ENCODE measurements around the gene ESPNL.

ESPNL gene

DNA sequence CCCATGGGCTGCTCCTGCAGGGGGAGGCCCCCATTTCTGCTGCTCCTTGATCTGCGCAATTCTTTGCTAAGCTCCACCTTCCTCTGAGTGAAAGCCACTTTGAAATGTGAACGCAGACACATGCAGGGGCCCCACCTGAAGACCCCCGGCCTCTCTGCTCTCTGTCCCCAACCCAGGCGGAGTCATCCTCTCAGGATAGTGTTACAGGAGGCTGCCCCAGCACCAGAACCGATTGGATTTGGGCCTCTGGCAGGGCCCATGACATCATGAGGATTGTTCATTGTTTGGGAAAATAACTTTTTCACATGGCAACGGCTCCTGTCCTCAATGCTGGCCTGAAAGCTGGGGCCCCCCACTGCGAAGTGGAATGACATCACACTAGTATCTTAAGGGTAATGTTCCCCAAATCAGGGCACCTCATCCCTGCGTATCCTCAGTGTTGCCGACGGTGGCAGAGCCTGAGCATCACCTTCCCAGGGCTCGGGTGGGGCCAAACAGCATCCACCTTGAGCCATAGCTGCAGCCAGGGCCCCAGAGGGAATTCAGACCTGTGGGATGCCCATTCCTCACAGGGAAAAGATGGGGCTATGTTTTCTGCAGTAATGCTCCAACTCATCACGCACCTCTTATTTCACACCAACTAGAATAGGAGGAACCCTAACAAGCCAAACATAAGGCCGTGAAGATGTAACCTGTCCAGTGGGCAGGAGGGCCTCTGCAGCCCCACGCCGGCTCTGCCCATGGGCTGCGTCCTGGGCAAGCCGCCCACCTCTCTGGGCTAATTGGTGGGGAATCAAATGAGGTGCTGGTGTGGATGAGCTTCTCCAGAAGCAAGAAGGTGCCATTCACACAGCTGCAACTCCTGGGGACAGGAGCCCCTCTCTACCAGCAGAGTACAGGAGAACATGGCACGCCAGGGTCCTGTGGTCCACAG, 55.9 kb downstream of the ESPNL start:
- DNase-seq (ENCODE audit: low spot score) = peak; percentile 39
- no peak for FAIRE-seq

- DNase-seq (ENCODE audit: low spot score) = no peak
- FAIRE-seq = no peak
Observed at GRCh38 chr2:238157506-238158017, 57.4 kb downstream of the ESPNL start.

DNA sequence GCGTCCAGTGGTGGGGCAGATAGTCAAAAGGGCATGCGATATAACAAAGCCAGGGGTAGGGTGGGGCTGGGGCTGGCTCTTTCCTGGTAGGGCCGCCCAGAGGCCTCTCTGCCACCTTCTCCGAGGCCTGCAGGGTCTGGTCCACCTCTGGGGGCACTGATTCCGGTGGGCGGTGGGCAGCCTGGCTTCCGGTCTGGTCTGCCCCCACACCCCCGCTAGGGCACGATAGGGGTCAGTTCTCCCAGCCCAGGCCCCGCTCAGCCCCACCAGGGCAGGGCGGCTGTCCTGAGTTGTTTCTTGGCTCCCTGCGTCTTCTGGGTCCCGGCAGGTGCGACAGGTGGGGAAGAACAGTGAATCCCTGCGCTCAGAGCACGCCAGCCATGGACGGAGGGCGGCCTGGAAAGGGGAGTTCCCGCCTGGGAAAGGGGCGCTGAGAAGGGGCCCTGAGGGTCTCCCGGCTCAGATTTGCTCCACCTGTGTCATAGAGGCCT, 57.9 kb downstream of the ESPNL start:
- FAIRE-seq = no peak
- no peak for DNase-seq (ENCODE audit: low spot score)

DNA sequence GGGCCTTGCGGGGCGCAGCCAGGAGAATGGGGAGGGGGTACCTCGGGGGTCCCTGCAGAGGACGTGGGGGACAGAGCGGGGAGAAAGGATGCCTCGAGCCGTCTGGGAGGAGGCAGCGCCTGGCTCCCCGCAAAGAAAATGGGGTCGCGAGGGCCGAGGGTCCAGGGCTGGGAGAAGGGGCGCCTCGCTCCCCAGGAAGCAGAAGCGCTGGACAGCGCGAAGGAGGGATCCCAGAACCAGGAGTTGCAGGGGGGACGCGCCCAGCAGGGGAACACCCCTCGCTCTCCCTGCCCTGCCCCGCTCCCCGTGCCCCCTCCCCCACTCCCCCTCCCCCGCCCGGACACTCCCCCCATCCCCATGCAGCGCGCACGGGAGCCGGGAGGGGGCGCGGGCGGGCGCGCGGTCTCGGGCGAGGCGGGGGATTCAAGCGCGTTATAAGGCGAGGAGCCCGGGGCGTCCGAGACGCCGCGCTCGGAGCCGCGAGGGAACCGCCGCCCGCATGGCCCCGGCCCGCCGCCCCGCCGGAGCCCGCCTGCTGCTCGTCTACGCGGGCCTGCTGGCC, 58.5 kb downstream of the ESPNL start, which contains the start of gene ERFE:
Gene ERFE, plus strand, starts transcription at position 462 of the 562 bp plus-strand sequence. Its CDS starts 38 bp downstream, at position 500.
- FAIRE-seq (no peak), DNase-seq (ENCODE audit: low spot score) (no peak)

GRCh38 chr2:238159071-238159539, 59.0 kb downstream of the ESPNL start:
- no peak for DNase-seq (ENCODE audit: low spot score)
- FAIRE-seq = no peak

DNA sequence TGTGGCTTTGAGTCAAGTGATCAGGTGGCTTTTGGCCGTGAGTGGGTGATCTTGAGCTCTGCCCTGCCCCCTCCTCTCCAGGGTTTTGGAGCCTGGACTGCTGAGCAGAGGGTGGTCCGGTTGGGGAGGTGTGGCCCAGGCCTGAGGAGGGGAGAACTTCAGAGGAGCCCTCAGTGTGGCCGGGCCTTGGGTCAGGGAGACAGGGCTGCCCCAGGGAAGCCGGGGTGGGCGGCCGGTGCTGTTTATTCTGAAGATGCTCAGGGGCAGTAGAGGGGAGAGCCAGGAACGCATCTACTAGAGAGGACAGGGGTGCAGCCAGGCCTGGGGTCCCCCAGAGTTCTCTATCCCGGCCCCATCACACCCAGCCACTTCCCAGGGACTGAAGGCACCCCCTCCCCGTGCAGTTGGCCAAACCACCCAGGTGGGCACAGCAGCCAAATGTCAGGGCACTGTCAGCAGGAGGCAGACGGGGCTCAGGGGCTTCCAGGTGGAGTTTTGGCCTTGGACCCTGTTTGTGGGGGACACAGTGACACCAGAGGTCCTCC, 59.6 kb downstream of the ESPNL start:
- DNase-seq (ENCODE audit: low spot score) = no peak
- no peak for FAIRE-seq

DNA sequence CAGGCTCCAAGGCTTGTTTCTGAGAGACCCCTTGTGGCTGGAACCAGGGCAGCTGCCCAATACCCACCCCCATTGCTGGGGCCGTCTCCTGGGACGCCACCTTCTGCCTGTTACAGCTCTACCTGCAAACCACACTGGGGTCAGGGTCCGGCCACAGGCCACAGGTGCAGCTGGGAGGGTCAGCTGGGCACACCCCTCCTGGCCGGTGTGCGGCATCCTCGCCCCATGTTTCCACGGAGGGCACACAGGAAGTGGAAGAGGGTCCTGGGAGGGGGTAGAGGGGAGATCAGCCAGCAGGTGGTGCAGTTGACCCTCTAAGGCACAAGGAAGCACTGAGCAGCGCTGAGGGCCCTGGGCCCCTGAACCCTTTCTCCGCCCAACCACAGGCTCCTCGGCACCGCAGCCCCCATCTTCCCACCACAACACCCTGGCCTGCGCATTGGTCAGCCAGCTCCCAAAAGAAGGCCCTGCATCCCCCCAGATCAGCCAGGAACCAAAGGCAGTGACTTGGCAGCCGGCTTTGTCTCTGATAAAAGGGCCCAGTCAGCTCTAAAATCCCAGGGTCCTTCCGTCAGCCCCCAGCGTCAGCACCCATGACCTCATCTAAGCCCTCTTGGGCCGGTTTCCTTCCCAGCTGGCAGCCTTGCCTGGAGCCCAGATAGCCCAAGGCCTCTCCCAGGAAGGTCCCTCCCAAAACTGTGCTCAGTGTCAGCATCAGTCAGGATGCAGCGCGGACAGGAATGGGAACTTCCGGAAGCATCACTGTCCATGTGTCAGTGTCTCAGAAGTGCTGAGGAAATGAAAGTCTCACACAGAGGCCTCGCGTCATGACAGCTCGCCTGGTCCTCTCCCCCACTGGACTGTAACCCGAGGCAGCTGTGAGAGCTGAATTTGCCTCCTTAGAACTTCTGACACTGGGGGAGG, 60.3 kb downstream of the ESPNL start:
- FAIRE-seq (no peak), DNase-seq (ENCODE audit: low spot score) (no peak)

DNA sequence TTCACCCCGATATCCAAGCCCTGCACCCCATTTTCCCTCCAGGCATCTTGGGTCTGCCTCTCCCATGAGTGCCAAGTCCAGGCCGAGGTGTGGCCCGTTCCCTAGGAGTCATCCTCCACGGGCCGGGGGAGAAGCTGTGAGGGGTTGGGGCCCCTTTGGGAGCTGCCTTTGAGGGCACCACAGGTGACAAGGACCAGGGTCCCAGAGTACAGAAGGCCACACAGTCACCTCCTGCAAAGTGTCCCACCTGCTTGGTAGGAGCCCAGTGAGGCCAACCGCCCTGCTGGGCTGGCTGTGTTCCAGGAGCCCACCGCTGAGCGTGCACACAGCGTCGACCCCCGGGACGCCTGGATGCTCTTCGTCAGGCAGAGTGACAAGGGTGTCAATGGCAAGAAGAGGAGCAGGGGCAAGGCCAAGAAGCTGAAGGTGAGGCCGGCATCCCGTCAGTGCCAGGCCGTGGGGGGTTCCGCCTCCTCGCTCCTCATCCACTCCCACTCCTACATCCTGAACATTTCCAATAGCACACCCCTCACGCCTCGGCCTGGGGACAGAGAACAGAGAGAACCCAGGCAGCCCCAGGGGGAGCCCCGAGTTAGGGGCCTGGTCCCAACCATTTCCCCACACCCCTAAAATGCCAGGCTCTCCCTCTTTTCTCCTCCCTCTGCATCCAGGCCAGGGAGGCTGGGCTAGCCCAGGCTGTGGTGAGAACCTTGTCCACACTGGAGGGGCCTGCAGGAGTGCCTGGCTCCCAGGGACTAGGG, 61.3 kb downstream of the ESPNL start:
- DNase-seq (ENCODE audit: low spot score) = no peak
- no peak for FAIRE-seq

DNA sequence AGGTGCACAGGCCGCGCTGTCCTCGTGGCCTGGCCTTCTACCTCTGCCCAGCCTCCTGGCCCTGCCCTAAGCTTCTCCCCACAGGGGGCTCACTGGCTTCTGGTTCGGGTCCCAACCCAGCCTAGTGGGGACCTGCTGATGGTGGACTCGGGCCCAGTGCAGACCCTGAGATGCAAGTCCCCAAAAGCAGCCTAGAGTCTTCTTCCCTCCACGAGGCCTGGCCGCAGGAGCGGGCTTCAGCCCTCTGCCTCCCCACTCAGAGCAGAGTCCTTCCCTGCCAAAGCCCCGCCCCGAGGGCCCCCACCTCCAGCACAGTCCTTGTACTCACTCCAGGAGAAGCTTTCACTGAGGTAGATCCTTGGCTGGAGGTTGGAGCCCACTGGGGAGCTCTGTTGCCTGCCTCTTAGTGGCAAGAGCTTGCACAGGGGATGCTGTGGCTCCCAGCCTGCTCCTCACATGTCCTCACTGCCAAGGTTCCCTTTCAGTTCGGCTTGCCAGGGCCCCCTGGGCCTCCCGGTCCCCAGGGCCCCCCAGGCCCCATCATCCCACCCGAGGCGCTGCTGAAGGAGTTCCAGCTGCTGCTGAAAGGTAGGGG, 62.2 kb downstream of the ESPNL start:
- no peak for DNase-seq (ENCODE audit: low spot score)
- no peak for FAIRE-seq

DNA sequence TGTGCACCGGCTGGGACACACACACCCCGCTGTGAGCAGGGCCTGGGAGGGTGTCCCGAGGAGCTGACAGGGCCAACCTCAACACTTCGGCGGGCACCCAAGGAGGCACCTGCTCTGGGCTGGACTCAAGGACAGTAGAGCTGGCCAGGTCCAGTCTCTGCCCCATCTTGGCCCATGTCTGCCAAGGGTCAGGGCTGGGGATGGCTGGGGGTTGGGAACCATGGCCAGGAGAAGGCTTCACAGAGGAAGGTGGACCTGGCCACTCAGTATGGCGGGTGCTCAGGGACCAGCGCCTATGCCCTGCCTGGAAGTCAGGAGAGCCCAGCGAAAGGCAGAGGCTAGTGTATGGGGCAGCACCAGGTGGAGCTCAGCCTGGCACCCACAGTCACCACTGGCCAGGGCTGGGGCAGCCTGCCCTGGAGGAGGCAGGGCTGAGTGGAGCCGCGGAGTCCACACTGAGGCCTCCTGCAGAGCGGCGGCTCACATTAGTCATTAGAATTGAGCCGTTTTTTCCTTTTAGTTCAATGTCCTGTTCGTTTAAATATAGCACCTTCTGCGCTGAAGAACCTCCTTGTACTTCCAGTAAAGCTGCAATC, 62.8 kb downstream of the ESPNL start:
- peak; percentile 39 for DNase-seq (ENCODE audit: low spot score)

GRCh38 chr2:238163481-238164198, 63.5 kb downstream of the ESPNL start:
- no peak for FAIRE-seq

More for the DNA sequence above, 62.8 kb downstream of the ESPNL start:
- FAIRE-seq = no peak

GRCh38 chr2:238164906-238165287, 64.8 kb downstream of the ESPNL start:
- FAIRE-seq = no peak
- DNase-seq (ENCODE audit: low spot score) = no peak

More at GRCh38 chr2:238163481-238164198, 63.5 kb downstream of the ESPNL start:
- DNase-seq (ENCODE audit: low spot score) = no peak

- DNase-seq (ENCODE audit: low spot score) = no peak
- no peak for FAIRE-seq
Observed at GRCh38 chr2:238165288-238165921, 65.3 kb downstream of the ESPNL start.

GRCh38 chr2:238166391-238167343, 66.5 kb downstream of the ESPNL start:
- DNase-seq (ENCODE audit: low spot score) = no peak
- FAIRE-seq = no peak

GRCh38 chr2:238167344-238167715, 67.2 kb downstream of the ESPNL start:
- FAIRE-seq = no peak
- no peak for DNase-seq (ENCODE audit: low spot score)

DNA sequence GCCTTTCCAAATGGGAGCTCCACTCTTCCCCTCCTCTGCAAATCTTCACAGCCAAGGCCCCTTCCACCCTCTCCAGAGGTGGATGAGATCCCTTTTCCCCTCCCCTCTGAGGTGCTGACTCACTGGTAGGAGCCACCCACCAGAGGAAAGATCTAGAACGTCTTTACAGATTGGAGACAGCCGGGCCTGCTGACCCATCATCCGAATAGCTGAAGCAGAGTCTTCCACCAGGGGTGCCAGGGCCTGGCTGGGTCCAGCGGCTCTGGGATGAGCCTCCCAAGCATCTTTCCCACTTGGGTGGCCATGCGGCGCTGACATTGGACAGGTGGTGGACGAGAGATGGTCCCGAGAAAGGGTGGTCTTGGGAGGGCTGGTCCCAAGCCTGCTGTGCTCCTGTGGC, 67.6 kb downstream of the ESPNL start:
- DNase-seq (ENCODE audit: low spot score) = no peak
- FAIRE-seq = no peak

Data from RCC 7860 (cell line).